Hepatocyte (in vitro differentiated cells): ENCODE measurements around the gene PIK3R4.

Source experiments
- CTCF ChIP-seq: fragments of 200-600 bp; sonication (generic); IDR thresholded peaks from 2 replicates; pipeline ENCODE4 v1.5.1; 2016; ENCODE audit warnings: antibody characterized with exemption, mild to moderate bottlenecking; ENCODE audit not compliant: poor library complexity
- EZH2phosphoT487 ChIP-seq: fragments of 200-600 bp; sonication (generic); IDR thresholded peaks from one replicate; pipeline ENCODE4 v1.6.1; 2018; ENCODE audit warnings: antibody characterized with exemption, mild to moderate bottlenecking, low read depth, moderate library complexity; ENCODE audit not compliant: unreplicated experiment, severe bottlenecking

GRCh38 chr3:130688697-130689470 is 57.7 kb downstream of the PIK3R4 start:
- TF ChIP-seq CTCF, result no peak
- no peak for TF ChIP-seq EZH2phosphoT487
